Loucy (cell line): ENCODE measurements around the gene FLNA.

ENCODE experiments used
- CTCF ChIP-seq: fragments of 200-600 bp; sonication (generic); conservative IDR thresholded peaks from 2 replicates; pipeline ENCODE4 v1.5.1; 2014; ENCODE audit warnings: mild to moderate bottlenecking, antibody characterized with exemption, low read length
- EZH2phosphoT487 ChIP-seq: fragments of 200-600 bp; IDR thresholded peaks from 2 replicates; pipeline ENCODE4 v1.6.1; 2018; ENCODE audit warnings: antibody characterized with exemption, mild to moderate bottlenecking, moderate library complexity, borderline replicate concordance

GRCh38 chrX:154374313-154375155 is at the start of gene FLNA:
- no peak for TF ChIP-seq CTCF
- TF ChIP-seq EZH2phosphoT487: no peak
